Measurements from ENCODE around the gene GAP43.

The GAP43 gene, protein sequence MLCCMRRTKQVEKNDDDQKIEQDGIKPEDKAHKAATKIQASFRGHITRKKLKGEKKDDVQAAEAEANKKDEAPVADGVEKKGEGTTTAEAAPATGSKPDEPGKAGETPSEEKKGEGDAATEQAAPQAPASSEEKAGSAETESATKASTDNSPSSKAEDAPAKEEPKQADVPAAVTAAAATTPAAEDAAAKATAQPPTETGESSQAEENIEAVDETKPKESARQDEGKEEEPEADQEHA

DNA sequence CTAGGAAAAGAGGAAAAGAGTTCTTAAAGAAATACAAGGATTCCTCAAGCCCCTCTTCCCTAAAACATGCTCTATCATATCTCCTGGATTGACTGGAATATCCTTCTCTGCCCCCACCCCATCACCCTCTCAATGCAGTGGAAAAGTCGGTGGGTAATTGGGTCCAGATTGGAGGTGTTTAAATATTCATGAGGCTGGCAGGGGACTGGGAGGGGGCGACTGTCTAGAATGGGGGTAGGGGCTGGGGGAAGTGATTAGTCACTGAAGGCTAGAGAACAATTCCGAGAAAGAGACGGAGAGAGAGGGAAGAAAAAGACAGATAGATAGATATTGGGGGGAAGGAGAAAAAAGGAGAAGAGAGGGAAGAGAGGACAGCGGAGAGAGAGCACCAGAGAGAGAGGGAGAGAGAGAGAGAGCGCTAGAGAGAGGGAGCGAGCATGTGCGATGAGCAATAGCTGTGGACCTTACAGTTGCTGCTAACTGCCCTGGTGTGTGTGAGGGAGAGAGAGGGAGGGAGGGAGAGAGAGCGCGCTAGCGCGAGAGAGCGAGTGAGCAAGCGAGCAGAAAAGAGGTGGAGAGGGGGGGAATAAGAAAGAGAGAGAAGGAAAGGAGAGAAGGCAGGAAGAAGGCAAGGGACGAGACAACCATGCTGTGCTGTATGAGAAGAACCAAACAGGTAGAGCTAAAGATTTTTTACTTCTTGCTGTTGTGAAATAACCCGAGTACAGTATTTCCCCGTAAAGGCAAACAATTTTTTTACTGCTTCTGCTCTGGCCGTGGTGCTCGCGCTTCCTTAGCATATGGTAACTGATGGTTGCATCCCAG, at the start of gene GAP43:
TSS of gene GAP43 (plus strand) at position 467 of the 825 bp plus-strand sequence. CDS start at position 647, 180 bp downstream.
- DNase-seq: no peak

DNA sequence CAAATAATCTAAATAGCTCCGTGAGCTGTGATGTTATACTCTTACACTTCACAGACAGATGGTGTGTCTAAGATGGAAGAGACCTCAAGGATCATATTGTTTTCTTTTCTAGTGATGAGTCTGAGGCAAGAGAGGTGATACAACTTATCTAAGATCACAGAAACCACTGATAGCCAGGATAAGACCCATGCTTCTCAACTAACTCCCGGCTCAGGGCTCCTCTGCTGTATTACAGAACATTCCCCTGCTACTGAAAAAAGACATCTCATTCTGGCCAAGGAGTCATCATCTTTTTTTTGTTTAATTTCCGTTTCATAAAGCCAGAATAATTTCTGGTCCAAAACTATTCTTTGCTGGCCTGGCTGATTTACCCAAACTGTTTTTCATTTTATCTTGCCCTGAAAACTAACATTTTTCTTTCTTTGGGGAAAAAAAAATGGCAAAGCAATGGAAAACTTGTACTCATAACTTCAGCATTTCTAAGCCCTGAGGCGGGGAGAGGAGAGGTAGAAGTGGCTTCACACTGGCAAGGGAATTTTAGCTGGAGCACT, 46.9 kb upstream of the GAP43 start:
- DNase-seq: no peak

DNA sequence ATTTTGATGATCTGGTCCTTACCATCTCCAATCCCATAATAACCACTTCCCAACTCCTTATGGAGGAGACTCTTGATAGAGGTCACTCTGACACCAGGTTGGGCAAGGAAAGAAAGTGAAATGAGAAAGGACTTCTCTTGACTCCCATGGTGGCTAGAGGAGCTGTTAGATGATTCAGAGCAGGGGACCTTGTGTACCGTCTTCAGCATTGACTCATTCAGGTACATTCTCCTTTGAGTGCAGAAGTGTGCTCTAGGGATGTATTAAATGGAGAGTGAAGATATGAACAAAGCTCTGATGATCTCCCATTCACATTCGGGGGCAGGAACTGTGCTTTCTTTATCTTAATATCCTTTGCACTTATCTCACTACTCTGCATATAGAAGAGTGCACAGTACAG, 46.3 kb upstream of the GAP43 start:
- DNase-seq: no peak

DNA sequence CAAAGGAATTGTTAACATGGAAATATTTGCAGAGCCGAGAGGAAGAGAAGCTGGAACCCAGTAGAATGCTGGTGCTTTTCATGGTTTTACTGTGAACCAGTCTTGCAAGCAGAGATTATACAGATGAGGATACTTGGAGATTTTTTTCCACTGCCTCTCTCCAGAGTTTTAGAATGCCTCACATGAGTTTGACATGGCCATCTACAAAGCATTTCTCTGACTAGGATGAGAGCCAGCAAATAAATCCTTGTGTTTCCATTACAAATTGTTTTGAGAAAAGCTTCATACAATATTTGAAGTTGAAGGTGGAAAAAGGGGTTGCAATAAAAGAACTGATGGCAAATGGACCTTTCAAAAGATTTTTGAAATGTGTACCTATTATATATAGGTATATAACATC, 45.0 kb upstream of the GAP43 start:
- DNase-seq: no peak

DNA sequence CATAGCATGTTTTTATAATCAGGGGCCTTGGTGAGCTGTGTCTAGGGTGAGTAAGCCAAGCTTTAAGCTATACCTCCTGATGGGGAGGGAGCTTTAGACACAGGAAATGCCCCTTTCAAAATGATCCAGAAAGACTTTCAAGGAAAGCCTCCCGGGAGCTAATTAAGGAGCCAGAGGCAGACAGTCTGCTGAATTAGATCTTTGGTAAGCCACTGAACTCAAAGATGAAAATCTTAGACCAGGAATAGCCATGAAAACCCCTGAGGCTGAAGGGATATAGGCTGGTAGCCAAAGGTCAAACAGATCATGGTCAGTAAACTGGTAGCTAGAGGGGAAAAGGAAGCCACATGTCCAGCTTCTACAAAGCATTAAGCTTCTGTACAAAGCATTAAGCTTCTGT, 42.7 kb upstream of the GAP43 start:
- DNase-seq: no peak

DNA sequence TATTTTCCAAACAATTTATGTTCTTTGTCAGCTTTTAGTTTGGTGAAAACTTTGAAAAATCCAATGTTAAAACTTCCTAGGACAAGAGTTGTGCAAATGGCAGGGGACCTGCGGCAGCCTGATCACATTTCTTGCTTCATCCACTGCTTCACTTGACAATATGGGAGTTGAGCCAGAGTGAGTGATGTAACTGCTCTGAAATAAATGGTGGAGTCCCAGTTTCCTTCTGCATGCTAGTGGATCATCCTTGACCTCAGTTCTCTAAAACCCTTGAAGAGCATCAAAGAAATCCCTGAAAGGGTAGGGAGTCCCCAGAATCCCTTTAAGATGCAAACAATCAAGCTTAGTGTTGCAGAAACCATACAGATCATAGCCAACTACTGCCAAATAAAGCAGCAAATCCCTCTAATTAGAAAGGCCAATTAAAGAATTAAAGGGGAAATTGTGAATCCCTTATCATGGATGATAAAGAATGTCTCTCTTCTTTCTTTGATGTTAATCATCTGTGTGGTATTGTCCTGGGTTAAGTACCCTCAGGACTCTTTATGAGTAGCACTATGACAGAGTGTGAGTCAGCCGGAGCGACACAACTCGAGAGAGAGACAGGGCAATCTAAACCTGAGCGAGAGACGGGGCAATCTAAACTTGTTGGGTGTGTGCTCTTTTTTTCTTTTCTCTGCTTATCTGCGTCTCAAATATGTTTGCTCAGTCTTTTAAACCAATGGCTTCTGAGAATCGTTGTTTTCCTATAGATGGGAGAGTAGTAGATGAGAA, 41.8 kb upstream of the GAP43 start:
- DNase-seq: no peak

DNA sequence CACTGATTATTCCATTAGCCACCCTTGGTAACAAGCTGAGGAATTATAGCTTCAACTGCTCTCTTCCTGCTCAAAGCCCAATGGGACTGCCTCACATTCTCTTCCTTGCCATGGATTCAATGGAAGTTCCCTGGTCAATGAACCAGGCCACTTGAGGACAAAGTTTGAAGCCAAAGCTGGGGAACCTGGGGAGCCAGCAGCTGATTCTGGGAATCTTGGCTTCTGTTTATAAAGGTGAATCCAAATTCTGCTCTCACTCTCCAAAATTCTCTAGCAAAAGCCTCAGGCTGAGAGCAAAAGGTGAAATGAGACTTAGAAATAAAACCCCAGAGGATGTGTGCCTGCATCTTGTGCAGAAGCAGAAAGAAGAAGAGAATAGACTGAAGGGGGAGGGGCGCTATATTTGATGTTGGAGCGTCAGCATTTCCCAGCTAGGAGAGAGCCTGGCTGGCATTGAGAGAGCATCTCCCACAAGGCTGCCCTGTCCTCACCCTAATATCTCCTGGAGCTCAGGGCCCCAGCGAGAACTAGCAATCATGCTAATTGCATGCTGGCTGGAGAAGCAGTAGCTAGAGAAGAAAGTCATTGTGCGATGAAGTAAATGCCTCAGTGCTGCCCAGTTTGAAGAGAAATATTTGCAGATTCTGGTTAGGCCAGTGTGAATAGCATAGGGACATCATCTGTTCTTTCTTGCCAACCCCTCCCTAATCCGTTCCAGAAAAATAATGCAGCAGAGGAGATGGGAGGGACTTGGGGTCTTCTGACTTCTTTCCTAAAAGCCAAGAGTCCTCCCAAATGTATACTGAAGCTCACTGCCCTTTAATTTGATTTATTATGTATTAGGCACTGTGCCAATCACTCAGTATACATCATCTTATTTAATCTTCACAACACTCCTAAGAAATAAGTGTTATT, 34.9 kb upstream of the GAP43 start:
- no peak for DNase-seq

DNA sequence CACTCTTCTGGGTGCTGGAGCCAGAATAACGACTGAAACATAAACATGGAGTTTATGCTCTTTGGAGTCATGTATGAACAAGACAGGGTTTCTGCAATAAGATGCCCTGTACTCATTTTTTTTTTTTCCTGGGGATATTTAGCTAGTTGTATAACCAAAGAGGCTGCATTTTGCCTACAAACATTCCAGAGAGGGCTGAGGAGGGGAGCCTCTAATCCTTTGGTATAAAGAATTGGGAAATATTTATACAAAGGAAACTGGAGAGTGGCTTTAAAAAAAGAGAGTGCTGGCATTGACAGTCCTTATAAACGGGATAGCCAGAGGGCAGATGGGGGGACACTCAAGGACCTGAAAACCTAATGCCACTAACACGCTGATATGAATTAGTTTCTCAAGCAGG, 32.4 kb upstream of the GAP43 start:
- no peak for DNase-seq

DNA sequence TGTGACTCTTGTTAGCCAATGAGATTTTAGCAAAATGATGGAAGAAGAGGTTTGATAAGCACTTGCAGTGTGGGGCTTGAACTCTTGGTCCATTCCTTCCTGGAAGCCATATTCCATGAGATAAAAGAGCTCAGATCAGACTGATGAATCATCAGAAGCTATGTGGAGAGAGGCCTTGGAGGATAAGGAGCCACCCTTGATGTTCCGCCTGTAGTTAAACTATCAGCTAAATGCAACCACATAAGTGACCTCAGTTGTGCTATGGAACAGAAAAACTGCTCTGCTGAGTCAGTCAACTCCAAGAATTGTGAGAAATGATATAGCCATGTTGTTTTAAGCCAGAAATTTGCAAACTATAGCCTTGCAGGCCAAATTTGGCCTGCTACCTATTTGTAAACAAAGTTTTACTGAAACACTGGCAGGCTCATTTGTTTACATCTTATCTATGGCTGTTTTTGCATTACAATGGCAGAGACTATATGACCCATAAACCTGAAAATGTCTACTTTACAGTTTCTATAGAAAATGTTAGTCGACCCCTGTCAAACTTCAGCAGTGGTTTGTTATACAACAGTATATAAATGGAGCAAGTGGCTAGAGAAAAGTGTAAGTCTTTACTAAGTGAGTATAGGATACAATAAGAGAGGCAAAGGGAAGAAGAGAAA, 27.6 kb upstream of the GAP43 start:
- DNase-seq: no peak

DNA sequence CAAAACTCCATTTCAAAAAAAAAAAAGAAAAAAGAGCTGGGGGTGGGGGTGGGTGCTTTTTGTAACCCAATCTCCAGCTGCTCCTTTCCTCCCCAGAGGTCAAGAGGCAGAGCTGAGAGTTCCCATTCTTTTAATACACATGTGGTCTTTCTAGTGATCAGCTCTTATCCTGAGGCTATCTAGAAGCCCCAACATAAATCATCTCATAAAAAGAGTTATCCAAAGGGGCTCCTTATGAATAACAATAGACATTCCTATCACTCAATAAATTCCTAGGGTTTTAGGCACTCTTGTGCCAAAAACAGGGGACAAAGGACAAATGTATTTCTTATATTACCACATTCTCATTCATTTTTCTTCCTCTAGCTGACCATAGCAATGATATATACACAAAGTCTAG, 25.1 kb upstream of the GAP43 start:
- no peak for DNase-seq

DNA sequence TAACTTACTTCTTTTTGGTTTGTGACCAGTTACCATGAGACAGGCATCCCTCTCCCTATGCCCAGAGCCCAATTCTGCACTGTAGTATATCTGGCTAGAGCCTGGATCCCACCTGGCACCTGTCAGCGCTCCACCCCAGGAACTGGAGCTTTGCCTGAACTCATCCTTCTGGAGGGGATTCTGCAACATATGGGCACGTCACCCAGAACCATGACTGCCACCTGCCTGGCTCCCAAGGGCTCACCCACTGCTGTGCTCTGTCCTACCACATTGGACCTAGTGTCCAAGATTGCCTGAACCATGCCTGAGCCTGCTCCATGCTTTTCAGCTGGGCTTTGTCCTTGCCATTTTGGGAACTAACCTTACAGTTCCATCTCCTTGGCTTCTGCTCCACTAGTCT, 21.1 kb upstream of the GAP43 start:
- DNase-seq: no peak

DNA sequence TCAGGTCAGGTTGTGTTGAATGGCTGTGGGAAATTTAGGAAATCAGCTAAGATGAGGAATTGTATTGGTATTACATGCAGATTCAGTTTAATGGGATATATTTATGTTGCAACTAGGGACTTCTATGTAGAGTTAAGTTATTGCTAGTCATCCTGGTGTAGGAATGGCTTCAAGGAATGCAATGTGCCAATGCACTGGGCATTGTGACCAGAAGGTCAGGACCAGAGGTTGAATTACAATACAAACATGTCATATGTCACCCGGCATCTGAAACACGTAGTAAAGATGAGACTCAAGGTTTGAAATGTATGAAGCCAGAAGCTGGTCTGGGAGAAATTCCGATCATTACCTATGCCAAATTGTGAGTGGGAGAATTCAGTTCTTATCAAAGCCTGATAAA, 11.7 kb upstream of the GAP43 start:
- no peak for DNase-seq

DNA sequence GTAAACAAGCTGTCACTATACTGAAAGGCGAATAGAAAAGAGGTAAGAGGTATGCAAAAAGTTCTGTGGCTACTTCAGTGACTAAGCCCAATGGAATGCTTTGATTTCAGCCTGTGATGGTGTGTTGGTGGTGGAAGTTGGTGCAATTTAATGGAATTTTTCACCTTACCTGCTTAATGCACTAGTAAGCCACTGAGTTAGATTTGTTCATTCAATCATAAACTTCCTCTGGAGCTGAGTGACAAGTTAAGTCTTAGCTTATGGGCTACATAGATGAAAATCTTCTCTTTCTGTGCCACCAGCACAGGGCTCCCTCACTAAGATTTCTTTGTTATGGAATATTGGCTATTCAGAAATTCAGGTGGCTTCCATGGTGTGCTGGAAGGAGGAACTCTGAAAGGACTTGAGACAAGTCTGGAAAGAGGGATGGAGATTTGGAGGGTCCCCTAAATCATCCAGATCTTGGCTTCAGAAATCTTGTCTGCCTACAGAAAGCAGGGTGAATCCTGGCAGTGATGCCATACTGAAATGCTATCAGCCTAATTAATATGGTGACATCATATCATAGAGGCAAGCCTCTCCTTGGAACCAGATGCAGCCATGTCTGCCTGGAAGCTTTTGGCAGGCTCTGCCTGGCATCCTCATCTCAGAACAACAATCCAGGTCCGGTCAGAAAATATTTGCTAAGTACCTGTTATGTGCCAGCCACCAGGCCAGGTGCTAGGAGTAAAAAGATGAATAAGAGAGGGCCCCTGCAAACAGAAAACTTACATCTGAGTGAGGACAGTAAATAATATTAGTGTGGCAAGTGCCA, 8.1 kb upstream of the GAP43 start:
- no peak for DNase-seq

DNA sequence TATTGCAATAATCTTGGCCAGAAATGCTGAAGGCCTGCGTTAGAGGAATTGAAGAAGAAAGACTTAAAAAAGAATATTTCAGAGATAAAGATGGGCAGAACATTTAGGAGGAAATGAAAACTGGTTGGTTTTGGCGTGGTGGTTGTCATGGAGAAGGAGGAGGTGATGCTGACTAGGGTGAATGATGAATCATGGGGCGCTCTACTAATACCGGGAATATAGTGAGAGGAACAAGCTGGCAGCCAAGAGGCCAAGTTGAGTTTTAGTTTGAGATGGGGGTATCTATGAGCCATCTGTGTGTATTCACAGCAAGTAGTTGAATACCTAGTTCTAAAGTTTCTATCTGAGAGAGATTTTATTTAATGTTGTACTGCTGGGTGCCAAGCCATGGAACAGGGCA, 6.8 kb upstream of the GAP43 start:
- no peak for DNase-seq

DNA sequence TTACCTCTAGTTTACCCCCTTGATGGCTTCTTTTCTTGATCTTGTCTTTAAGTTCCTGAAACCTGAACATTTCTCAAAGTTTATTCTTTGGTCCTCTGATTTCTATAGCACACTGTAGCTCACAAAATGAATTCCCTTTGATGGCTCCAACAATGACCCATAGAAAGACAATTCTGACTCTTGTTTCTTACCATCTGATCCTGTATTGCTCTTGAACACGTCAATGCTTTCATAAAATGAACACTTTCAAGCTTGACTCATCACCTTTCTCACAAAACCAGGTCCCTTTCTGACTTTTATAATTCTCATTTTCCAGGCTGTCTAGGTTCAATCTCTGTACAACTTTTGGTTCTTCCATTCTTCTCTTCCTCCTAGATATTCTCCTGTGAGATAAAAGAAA, 5.7 kb upstream of the GAP43 start:
- no peak for DNase-seq

DNA sequence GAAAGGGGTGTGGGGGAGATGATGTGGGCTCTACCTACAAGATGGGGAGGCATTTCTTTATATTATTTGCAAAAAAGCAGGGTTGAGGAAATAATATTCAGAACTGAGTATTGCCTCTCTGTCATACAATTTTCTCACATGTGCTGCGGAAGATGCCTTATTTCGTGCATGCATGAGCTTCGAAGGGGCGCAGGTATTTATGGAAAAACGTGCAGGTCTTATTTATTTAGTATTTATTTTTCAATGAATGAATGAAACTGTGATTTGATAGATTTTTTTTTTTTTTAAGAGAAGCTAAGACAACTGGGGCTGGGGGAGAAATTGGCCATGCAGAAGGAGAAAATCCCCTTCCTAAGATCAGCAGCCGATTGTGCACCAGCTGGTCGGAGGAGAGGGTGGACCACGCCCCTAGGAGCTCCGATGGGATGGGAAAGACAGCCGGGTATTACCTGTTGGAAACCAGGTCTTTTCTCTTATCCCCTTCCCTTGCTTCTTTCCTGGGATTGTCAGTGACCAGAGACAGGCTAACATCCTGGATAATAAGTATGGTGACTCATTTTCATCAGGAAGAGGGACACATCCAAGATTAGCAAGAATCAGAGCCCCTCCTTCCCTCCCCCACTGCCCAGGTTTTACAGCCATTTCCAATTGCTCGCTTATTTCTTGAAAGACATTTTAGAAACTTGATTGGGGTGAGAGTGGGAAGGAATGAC, 875 bp downstream of the GAP43 start:
- no peak for DNase-seq

DNA sequence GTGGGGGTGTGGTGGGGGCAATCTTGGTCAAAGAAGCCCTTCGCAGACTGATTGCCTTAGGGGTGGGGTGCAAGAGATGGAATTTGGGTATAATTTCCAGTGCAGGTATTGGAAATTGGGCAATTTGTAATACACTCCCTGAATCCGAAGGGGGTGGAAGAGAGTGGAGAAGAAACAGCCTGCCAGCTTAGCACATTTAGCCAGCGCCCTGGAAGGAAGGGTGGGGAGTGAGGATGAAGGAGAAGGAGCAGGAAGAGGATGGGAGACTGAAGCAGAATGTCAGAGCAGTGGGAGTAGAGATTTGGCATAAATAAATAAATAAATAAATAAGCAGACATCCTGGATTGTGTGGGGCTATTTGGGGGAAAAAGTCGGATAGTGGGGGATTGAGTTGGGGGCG, 1.6 kb downstream of the GAP43 start:
- no peak for DNase-seq

DNA sequence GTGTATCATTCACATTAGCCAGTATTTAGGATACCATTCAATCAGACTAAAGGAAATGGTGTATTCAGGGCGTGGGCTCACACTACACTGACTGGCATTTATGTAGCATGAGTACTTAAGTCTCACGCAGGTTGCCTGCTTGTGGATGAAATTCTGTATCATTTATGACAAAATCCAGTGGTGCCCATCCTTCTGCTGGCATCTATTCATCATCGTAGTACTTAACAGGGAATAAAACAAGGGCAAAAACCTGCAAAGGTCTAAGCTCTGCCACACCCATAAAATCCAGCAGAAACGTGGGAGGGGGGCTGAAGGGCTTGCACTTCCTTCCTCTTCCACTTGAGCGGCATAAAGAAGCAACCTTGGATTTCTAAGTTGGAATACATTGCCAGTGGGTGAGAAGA, 2.7 kb downstream of the GAP43 start:
- DNase-seq: no peak

DNA sequence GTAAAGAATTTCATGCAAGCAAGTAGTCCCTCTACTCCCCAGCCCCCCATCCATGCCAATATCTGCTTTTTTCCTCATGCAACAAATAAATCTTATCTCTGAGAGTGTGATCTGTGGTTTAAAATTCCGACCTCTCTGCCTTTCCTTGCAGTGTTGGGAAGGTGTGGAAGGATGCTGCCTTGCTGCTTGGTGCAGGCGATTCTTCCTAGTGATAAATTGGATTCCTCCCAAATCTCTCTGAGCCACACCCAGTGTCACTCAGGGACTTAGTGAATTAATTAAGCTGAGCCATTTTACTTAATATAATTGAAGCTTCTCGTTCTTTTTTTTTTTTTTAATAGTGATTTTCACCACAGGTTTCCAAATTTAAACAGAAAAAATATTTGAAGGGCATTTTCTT, 3.4 kb downstream of the GAP43 start:
- no peak for DNase-seq
